DND-41 (cell line): ENCODE data around the gene MKI67.
A peak's percentile ranks its signal among the peaks of the same experiment; 100 is the strongest.

Experiments
- ATAC-seq: fragments of 200-7000 bp; cut with Tn5 transposase; 3 replicates; pipeline ENCODE4 v1.9.1; 2021; ENCODE audit warnings: low read depth; ENCODE audit not compliant: insufficient read depth
- DNase-seq: peaks from one replicate; pipeline ENCODE4 v3.0.0-alpha.2; 2020
- H2AFZ ChIP-seq: 2 replicates; pipeline ENCODE4 v1.6.0; 2012; ENCODE audit warnings: low read depth, low read length
- H3K27ac ChIP-seq: 2 replicates; pipeline ENCODE4 v1.5.1; 2012; ENCODE audit warnings: low read length, inconsistent platforms
- H3K27me3 ChIP-seq: fragments of 200-600 bp; sonication (generic); 2 replicates; pipeline ENCODE4 v1.6.0; 2012; ENCODE audit warnings: low read length, mild to moderate bottlenecking, inconsistent platforms; ENCODE audit not compliant: insufficient read depth, poor library complexity
- H3K36me3 ChIP-seq: 2 replicates; pipeline ENCODE4 v1.5.1; 2012; ENCODE audit warnings: low read length, inconsistent platforms; ENCODE audit not compliant: insufficient read depth
- H3K4me1 ChIP-seq: 2 replicates; pipeline ENCODE4 v1.5.1; 2012; ENCODE audit warnings: mild to moderate bottlenecking, low read length; ENCODE audit not compliant: insufficient read depth
- H3K4me2 ChIP-seq: 2 replicates; pipeline ENCODE4 v1.6.0; 2012; ENCODE audit warnings: mild to moderate bottlenecking, moderate library complexity, low read length, inconsistent platforms; ENCODE audit not compliant: insufficient read depth
- H3K4me3 ChIP-seq, 2 experiments: fragments of 200-600 bp in 1 of 2; shearing (Covaris generic) in 1 of 2; 2 replicates each; pipeline ENCODE4 v1.5.1; 2012 to 2016; ENCODE audit warnings: inconsistent platforms in 2 of 2, low read length in 2 of 2, mild to moderate bottlenecking in 2 of 2, low read depth in 1 of 2, moderate library complexity in 1 of 2
- H3K79me2 ChIP-seq: 2 replicates; pipeline ENCODE4 v1.6.0; 2012; ENCODE audit warnings: low read length, inconsistent platforms; ENCODE audit not compliant: insufficient read depth
- H3K9ac ChIP-seq: 2 replicates; pipeline ENCODE4 v1.6.0; 2012; ENCODE audit warnings: low read depth, mild to moderate bottlenecking, inconsistent platforms, low read length, moderate library complexity
- H3K9me3 ChIP-seq: 2 replicates; pipeline ENCODE4 v1.5.1; 2012; ENCODE audit warnings: low read length, moderate library complexity, mild to moderate bottlenecking, inconsistent platforms; ENCODE audit not compliant: insufficient read depth, severe bottlenecking
- H4K20me1 ChIP-seq: 2 replicates; pipeline ENCODE4 v1.6.0; 2012; ENCODE audit warnings: low read length; ENCODE audit not compliant: insufficient read depth
- EZH2 ChIP-seq: IDR thresholded peaks from 3 replicates; pipeline ENCODE4 v1.6.1; 2012; ENCODE audit warnings: borderline replicate concordance, low read depth, mild to moderate bottlenecking, moderate library complexity, low read length, inconsistent platforms; ENCODE audit not compliant: severe bottlenecking
- TF ChIP-seq, protein P1 (sequence below): IDR thresholded peaks from 2 replicates; pipeline ENCODE4 v1.5.1; 2012; ENCODE audit warnings: borderline replicate concordance, low read length, moderate library complexity, mild to moderate bottlenecking; ENCODE audit not compliant: poor library complexity, severe bottlenecking; ENCODE audit errors: extremely low read depth

The MKI67 gene

DNA sequence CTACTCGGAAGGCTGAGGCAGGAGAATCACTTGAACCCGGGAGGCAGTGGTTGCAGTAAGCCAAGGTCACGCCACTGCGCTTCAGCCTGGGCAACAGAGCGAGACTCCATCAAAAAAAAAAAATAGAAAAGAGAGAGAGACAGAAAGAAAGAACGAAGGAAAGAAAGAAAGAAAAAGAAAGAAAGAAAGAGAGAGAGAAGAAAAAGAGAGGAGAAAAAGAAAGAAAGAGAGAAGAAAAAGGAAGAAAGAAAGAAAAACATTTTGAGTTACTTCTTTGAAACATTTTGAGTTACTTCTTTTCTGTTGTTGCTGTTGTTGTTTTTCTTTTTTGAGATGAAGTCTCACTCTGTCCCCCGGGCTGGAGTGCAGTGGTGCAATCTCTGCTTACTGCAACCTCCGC is 2.4 kb upstream of the MKI67 start:
- Histone ChIP-seq H3K27ac (no peak overlapping the region), H3K27me3 (no peaks in the 10 kb centered on the region), H3K79me2 (peaks cover 26% of the 10 kb centered on the region), H3K9me3 (no peaks in the 10 kb centered on the region), H3K9ac (no peak overlapping the region), H3K36me3 (peaks cover 24% of the 10 kb centered on the region), H3K4me2 (no peak overlapping the region), H2AFZ (no peak overlapping the region), H3K4me3 (no peak overlapping the region), H3K4me1 (peaks cover 24% of the 10 kb centered on the region), H4K20me1 (peaks cover 15% of the 10 kb centered on the region)
- no peak for ATAC-seq
- no peak for DNase-seq
- TF ChIP-seq, protein P1, sequence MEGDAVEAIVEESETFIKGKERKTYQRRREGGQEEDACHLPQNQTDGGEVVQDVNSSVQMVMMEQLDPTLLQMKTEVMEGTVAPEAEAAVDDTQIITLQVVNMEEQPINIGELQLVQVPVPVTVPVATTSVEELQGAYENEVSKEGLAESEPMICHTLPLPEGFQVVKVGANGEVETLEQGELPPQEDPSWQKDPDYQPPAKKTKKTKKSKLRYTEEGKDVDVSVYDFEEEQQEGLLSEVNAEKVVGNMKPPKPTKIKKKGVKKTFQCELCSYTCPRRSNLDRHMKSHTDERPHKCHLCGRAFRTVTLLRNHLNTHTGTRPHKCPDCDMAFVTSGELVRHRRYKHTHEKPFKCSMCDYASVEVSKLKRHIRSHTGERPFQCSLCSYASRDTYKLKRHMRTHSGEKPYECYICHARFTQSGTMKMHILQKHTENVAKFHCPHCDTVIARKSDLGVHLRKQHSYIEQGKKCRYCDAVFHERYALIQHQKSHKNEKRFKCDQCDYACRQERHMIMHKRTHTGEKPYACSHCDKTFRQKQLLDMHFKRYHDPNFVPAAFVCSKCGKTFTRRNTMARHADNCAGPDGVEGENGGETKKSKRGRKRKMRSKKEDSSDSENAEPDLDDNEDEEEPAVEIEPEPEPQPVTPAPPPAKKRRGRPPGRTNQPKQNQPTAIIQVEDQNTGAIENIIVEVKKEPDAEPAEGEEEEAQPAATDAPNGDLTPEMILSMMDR, result no peak
- no peak for TF ChIP-seq EZH2

GRCh38 chr10:128125416-128125943 is 743 bp downstream of the MKI67 start:
- TF ChIP-seq EZH2, result no peak
- TF ChIP-seq, protein P1, result no peak
- H3K79me2 ChIP-seq, result peaks cover 54% of the 10 kb centered on the region
- peak overlapping the region; percentile 100 for H3K9ac ChIP-seq
- no peaks in the 10 kb centered on the region for H3K9me3 ChIP-seq
- no peaks in the 10 kb centered on the region for H3K27me3 ChIP-seq
- DNase-seq (peak; percentile 36), ATAC-seq (no peak)
- peak overlapping the region; percentile 93 for H3K4me2 ChIP-seq
- peaks cover 52% of the 10 kb centered on the region for H3K36me3 ChIP-seq
- peak overlapping the region; percentile 88 for H3K27ac ChIP-seq
- peaks cover 51% of the 10 kb centered on the region for H3K4me1 ChIP-seq
- H3K4me3 ChIP-seq, result peak overlapping the region; percentile 70 to 74
- peak overlapping the region; percentile 69; the same call in 1 of the 2 replicates for H2AFZ ChIP-seq
- peaks cover 40% of the 10 kb centered on the region for H4K20me1 ChIP-seq

DNA sequence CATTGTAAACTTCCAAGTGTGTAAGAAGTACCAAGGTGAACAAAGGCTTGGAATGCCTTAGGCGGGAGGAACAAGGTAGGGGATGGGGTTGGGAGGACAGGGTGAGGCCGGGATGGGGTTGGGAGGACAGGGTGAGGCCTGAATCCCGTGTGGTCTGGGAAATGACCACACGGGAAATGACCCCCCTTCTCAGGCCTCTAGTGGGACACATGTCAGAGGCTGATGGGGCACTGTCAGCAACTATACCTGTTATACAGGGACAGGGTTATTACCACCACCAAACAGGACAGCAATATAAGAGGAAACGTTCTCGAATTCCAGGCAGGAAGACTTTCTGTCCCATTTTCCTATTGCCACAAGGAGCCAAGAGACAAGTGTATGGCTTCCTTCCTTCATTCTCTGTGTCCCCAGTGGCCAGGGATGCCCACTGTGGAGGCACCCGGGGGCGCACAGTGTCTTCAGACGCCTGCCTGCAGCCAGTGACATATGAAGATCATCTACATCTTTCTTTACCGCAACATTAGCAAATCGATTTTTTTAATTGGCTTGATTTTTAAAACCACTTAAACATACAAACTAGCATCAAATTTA is 1.3 kb downstream of the MKI67 start:
- peaks cover 57% of the 10 kb centered on the region for H3K36me3 ChIP-seq
- no peaks in the 10 kb centered on the region for H3K27me3 ChIP-seq
- peak overlapping the region; percentile 88 for H3K27ac ChIP-seq
- TF ChIP-seq, protein P1, result peak; percentile 2
- TF ChIP-seq EZH2, result no peak
- peak overlapping the region; percentile 93 for H3K4me2 ChIP-seq
- H3K4me3 ChIP-seq, result peak overlapping the region; percentile 70 to 74
- no peak for ATAC-seq
- H4K20me1 ChIP-seq, result peaks cover 45% of the 10 kb centered on the region
- H3K79me2 ChIP-seq, result peaks cover 60% of the 10 kb centered on the region
- H3K9me3 ChIP-seq, result no peaks in the 10 kb centered on the region
- H2AFZ ChIP-seq, result no peak overlapping the region
- peaks cover 55% of the 10 kb centered on the region for H3K4me1 ChIP-seq
- peak overlapping the region; percentile 100 for H3K9ac ChIP-seq
- DNase-seq, result peak; percentile 24
